ENCODE data around the gene CTNNA3. TPM values are rescaled to one million over a fixed set of nuclear protein-coding genes. Genes with fewer than 3 reads are reported as not detected.
"Not testable (repeated sequence)": the region's sequence is repeated elsewhere in the genome, so short reads cannot be mapped to it uniquely, and the experiment has no call there.

Gene CTNNA3
- total RNA-seq: under 1 TPM; 0.04 to 0.19 (median 0.11) TPM

DNA sequence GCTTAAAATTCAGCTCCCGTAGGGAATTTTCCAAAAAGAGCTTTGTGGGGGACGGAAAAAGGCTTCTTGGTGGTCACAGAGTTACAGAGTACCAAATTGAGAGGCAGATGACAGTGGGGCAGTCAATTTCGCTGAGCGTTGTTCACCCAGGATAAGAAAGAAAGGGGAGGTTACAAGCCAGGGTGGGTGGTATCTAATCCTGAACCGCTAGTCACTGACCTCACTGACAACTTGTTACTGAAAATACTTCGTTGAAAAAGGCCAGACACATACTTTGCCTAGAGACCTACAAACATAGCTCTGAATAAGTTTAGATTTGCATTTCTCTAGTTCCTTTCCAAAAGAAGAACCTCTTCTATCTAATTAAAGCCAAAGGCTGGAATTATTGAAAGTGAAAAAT is at the start of gene CTNNA3:
CTNNA3 (minus strand) TSS at position 167 of the 400 bp plus-strand sequence.
- H3K4me3 ChIP-seq (ENCODE audit: low read depth, poor library complexity, severe bottlenecking): no peak within 1 kb of the TSS
- 41 to 57% methylated on average over 6 of the region's 6 CpGs for WGBS, 2 donors
- no peak for DNase-seq (ENCODE audit: low spot score in 2 of 2)
- intact Hi-C loops (cut with DNase I; ENCODE audit: low total_unique reads): loop anchor here (5.0 kb wide), 1 partner anchor 86 kb away; no protein-coding TSS in a partner anchor
- TF ChIP-seq, protein P1, sequence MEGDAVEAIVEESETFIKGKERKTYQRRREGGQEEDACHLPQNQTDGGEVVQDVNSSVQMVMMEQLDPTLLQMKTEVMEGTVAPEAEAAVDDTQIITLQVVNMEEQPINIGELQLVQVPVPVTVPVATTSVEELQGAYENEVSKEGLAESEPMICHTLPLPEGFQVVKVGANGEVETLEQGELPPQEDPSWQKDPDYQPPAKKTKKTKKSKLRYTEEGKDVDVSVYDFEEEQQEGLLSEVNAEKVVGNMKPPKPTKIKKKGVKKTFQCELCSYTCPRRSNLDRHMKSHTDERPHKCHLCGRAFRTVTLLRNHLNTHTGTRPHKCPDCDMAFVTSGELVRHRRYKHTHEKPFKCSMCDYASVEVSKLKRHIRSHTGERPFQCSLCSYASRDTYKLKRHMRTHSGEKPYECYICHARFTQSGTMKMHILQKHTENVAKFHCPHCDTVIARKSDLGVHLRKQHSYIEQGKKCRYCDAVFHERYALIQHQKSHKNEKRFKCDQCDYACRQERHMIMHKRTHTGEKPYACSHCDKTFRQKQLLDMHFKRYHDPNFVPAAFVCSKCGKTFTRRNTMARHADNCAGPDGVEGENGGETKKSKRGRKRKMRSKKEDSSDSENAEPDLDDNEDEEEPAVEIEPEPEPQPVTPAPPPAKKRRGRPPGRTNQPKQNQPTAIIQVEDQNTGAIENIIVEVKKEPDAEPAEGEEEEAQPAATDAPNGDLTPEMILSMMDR (IDR thresholded peaks at IDR 0.05): no peak
- TF ChIP-seq POLR2A (IDR thresholded peaks at IDR 0.05): no peak

DNA sequence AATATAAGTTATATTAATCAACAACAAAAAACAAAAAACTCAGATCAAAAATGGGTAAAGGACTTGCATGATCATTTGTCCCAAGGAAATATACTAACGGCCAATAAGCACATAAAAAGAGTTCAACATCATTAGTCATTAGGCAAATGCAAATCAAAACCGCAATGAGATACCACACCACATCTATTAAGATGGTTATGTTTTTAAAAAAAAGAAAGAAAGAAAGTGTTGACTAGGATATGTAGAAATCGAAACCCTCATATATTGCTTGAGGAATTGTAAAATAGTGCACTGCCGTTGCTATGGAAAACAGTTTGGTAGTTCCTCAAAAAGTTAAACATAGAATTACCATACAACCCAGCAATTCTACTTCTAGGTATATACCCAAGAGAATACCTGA is 39.4 kb upstream of the CTNNA3 start:
- intact Hi-C loops (cut with DNase I; ENCODE audit: low total_unique reads): no loop called here
- TF ChIP-seq POLR2A (IDR thresholded peaks at IDR 0.05): no peak
- TF ChIP-seq, protein P1 (IDR thresholded peaks at IDR 0.05): no peak
- no peak overlapping the region for H3K4me3 ChIP-seq (ENCODE audit: low read depth, poor library complexity, severe bottlenecking)
- no peak for DNase-seq (ENCODE audit: low spot score in 2 of 2)
- WGBS, 2 donors: 77 to 83% methylated on average over 4 of the region's 4 CpGs

DNA sequence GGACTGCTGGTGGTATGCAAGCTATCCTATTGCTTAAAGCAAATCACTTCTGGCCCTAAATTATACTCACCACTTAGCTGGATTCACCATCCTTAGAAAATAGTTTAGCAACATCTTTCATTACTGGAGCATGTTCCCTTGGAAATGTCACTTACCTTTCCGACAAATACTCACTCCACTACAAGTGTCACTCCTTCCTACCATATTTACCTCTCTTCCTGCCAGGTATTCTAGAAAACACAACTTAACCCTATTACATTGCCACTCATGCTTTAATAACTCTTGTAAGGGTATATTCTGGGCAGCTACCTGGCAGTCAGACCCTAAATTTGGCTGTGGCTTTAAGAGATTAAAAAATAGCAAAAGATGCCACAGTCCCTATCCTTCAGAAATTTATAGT is 37.5 kb upstream of the CTNNA3 start:
- no peak for DNase-seq (ENCODE audit: low spot score in 2 of 2)
- no peak overlapping the region for H3K4me3 ChIP-seq (ENCODE audit: low read depth, poor library complexity, severe bottlenecking)
- intact Hi-C loops (cut with DNase I; ENCODE audit: low total_unique reads): no loop called here
- no peak for TF ChIP-seq POLR2A (IDR thresholded peaks at IDR 0.05)
- TF ChIP-seq, protein P1 (IDR thresholded peaks at IDR 0.05): no peak
- WGBS, 2 donors: 85 to 97% methylated on average over 1 of the region's 1 CpG

DNA sequence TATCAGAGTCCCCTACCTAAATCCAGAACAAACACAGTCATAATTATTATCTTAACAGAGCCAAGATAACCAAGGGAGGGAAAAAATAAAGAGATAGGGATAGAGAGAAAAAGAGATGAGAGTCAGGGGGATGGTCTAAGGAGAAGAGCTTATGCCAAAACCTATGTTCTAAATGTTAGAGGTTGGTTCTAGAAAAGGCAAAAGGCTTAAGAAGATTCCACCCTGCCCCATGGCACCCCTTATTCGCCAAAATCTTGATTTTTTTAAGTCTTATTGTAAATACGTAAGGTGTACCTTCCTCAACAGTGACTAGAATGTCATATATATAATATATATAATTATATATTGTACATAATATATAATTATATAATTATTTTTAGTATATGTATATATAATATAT is 29.6 kb upstream of the CTNNA3 start:
- no peak overlapping the region for H3K4me3 ChIP-seq (ENCODE audit: low read depth, poor library complexity, severe bottlenecking)
- TF ChIP-seq, protein P1 (IDR thresholded peaks at IDR 0.05): no peak
- no peak for TF ChIP-seq POLR2A (IDR thresholded peaks at IDR 0.05)
- no peak for DNase-seq (ENCODE audit: low spot score in 2 of 2)
- WGBS, 2 donors: 89 to 93% methylated on average over 2 of the region's 2 CpGs
- intact Hi-C loops (cut with DNase I; ENCODE audit: low total_unique reads): no loop called here

DNA sequence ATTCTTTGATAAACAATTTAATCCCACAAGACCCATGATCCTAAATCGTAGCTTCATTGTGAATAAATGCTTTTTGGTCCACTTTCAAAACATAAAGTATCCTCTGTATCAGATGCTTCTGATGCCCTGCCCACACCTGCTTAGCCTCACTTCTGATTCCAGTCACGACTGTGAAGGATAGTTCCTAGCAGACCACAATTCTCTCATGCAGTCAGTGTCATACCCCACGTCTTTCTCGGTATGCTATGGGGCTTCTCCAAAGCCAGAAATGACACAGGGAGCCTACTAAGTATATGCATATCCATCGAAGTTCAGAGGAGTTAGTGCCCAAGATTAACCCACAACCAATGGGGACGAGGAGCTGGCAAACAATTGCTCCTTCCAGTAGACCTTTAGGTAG is 27.6 kb upstream of the CTNNA3 start:
- intact Hi-C loops (cut with DNase I; ENCODE audit: low total_unique reads): no loop called here
- no peak overlapping the region for H3K4me3 ChIP-seq (ENCODE audit: low read depth, poor library complexity, severe bottlenecking)
- WGBS, 2 donors: 83 to 85% methylated on average over 6 of the region's 6 CpGs
- no peak for TF ChIP-seq POLR2A (IDR thresholded peaks at IDR 0.05)
- TF ChIP-seq, protein P1 (IDR thresholded peaks at IDR 0.05): no peak
- no peak for DNase-seq (ENCODE audit: low spot score in 2 of 2)

DNA sequence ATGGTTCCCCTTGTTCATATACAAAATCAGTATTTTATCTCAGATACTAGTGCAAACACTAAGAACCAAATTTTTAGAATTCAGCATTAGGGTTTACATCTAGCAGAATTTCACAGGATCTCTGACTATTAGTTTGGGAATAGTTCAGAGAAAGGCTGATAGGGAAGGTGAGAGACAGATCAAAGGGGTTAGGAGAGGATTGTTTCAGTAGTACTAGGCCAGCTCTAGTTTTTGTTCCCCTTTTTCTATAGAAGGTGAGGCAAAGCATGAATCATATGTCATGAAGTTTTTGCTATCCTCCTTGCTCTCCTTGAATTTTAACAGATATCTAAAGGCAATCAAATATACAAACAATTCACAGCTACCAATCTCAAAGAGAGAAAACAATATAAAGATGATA is 26.1 kb upstream of the CTNNA3 start:
- TF ChIP-seq, protein P1 (IDR thresholded peaks at IDR 0.05): no peak
- TF ChIP-seq POLR2A (IDR thresholded peaks at IDR 0.05): no peak
- no peak overlapping the region for H3K4me3 ChIP-seq (ENCODE audit: low read depth, poor library complexity, severe bottlenecking)
- DNase-seq (ENCODE audit: low spot score in 2 of 2): no peak
- intact Hi-C loops (cut with DNase I; ENCODE audit: low total_unique reads): no loop called here

DNA sequence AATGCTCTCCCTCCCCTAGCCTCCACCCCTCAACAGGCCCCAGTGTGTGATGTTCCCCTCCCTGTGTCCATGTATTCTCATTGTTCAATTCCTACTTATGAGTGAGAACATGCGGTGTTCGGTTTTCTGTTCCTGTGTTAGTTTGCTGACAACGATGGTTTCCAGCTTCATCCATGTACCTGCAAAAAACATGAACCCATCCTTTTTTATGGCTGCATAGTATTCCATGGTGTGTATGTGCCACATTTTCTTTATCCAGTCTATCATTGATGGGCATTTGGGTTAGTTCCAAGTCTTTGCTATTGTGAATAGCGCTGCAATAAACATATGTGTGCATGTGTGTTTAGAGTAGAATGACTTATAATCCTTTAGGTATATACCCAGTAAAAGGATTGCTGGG is 20.5 kb upstream of the CTNNA3 start:
- intact Hi-C loops (cut with DNase I; ENCODE audit: low total_unique reads); DNase-seq (ENCODE audit: low spot score in 2 of 2): not testable (repeated sequence)
- WGBS, 2 donors: 87 to 90% methylated on average over 4 of the region's 4 CpGs

More for the DNA sequence above, 20.5 kb upstream of the CTNNA3 start:
- not testable (repeated sequence) for H3K4me3 ChIP-seq (ENCODE audit: low read depth, poor library complexity, severe bottlenecking)

All from lower leg skin (tissue), 4 donors.